Activated naive CD8-positive, alpha-beta T cell treated with anti-CD3 and anti-CD28 coated beads, Interleukin-2, amount 10 ng/mL, durations not matched to agents 7 days and 5 days (primary cell): Measurements from ENCODE around the gene ROR1. TPM values are rescaled to one million over a fixed set of nuclear protein-coding genes. Genes with fewer than 3 reads are reported as not detected.

Experiments
- ATAC-seq: fragments of 150-1000 bp; cut with Tn5 transposase; one replicate; pipeline ENCODE4 v1.10.0; 2021; ENCODE audit warnings: low read depth, moderate library complexity
- POLR2A ChIA-PET: fragments of 350-600 bp; sonication (Branson Sonifier 250); formaldehyde crosslinking; loops from one replicate; lab custom pipeline; 2021; ENCODE audit warnings: antibody characterized with exemption; lab: Charles Lee
- DNase-seq: peaks from one replicate; pipeline ENCODE4 v3.0.0; 2021
- H3K27ac Mint-ChIP-seq: one replicate; pipeline ENCODE4 v1.8.0; 2022; ENCODE audit warnings: mild to moderate bottlenecking, mixed read lengths
- H3K27me3 Mint-ChIP-seq: one replicate; pipeline ENCODE4 v1.8.0; 2022; ENCODE audit warnings: mild to moderate bottlenecking, moderate library complexity, mixed read lengths
- H3K36me3 Mint-ChIP-seq: one replicate; pipeline ENCODE4 v1.8.0; 2021; ENCODE audit warnings: mild to moderate bottlenecking, mixed read lengths
- H3K4me1 Mint-ChIP-seq: one replicate; pipeline ENCODE4 v1.8.0; 2021; ENCODE audit warnings: mixed read lengths
- H3K4me3 Mint-ChIP-seq: one replicate; pipeline ENCODE4 v1.8.0; 2022; ENCODE audit warnings: mild to moderate bottlenecking, moderate library complexity, mixed read lengths
- H3K9me3 Mint-ChIP-seq: one replicate; pipeline ENCODE4 v1.8.0; 2021; ENCODE audit warnings: mixed read lengths
- total RNA-seq, 2 experiments: library from RNA; stranded (reverse); gene quantifications; one replicate each; pipeline ENCODE4 v1.2.3, GENCODE V29; 2021

ROR1 gene
- total RNA-seq, 2 experiments from 2014 or later, result not detected

- no peaks in the 10 kb centered on the region for H3K36me3 Mint-ChIP-seq
- peaks cover 2% of the 10 kb centered on the region for H3K9me3 Mint-ChIP-seq
- no peak overlapping the region for H3K27ac Mint-ChIP-seq
- DNase-seq (no peak), ATAC-seq (no peak)
- no peak overlapping the region for H3K4me3 Mint-ChIP-seq
- POLR2A ChIA-PET, result no interaction called here
- H3K4me1 Mint-ChIP-seq, result peaks cover 12% of the 10 kb centered on the region
- H3K27me3 Mint-ChIP-seq, result peaks cover 6% of the 10 kb centered on the region
Measured at GRCh38 chr1:63747445-63747844, 26.4 kb upstream of the ROR1 start.

GRCh38 chr1:63748046-63748580, 25.7 kb upstream of the ROR1 start:
- ATAC-seq, result no peak
- POLR2A ChIA-PET, result no interaction called here

GRCh38 chr1:63748641-63749040, 25.2 kb upstream of the ROR1 start:
- ATAC-seq, result no peak
- Mint-ChIP-seq H3K9me3 (peaks cover 2% of the 10 kb centered on the region), H3K4me1 (peaks cover 10% of the 10 kb centered on the region), H3K27me3 (peaks cover 2% of the 10 kb centered on the region), H3K4me3 (no peak overlapping the region), H3K36me3 (no peaks in the 10 kb centered on the region), H3K27ac (no peak overlapping the region)
- DNase-seq, result no peak
- POLR2A ChIA-PET, result no interaction called here

More at GRCh38 chr1:63748046-63748580, 25.7 kb upstream of the ROR1 start:
- peaks cover 10% of the 10 kb centered on the region for H3K4me1 Mint-ChIP-seq
- H3K36me3 Mint-ChIP-seq, result no peaks in the 10 kb centered on the region
- no peak for DNase-seq
- peaks cover 3% of the 10 kb centered on the region for H3K27me3 Mint-ChIP-seq
- H3K27ac Mint-ChIP-seq, result no peak overlapping the region
- peaks cover 2% of the 10 kb centered on the region for H3K9me3 Mint-ChIP-seq
- H3K4me3 Mint-ChIP-seq, result no peak overlapping the region

- Mint-ChIP-seq H3K27ac (no peak overlapping the region), H3K9me3 (no peaks in the 10 kb centered on the region), H3K36me3 (no peaks in the 10 kb centered on the region), H3K27me3 (peaks cover 2% of the 10 kb centered on the region), H3K4me1 (peaks cover 7% of the 10 kb centered on the region), H3K4me3 (no peak overlapping the region)
- POLR2A ChIA-PET, result no interaction called here
- DNase-seq, result no peak
- no peak for ATAC-seq
Measured at GRCh38 chr1:63750721-63751120, 23.1 kb upstream of the ROR1 start.

- DNase-seq (no peak), ATAC-seq (no peak)
- H3K27ac Mint-ChIP-seq, result no peak overlapping the region
- POLR2A ChIA-PET, result no interaction called here
- H3K36me3 Mint-ChIP-seq, result no peaks in the 10 kb centered on the region
- peaks cover 5% of the 10 kb centered on the region for H3K27me3 Mint-ChIP-seq
- peaks cover 5% of the 10 kb centered on the region for H3K4me1 Mint-ChIP-seq
- no peak overlapping the region for H3K4me3 Mint-ChIP-seq
- H3K9me3 Mint-ChIP-seq, result no peaks in the 10 kb centered on the region
Measured at GRCh38 chr1:63752176-63752575, 21.6 kb upstream of the ROR1 start.

- no peak for DNase-seq
- Mint-ChIP-seq H3K4me1 (peaks cover 2% of the 10 kb centered on the region), H3K4me3 (no peak overlapping the region), H3K27ac (no peak overlapping the region), H3K36me3 (no peaks in the 10 kb centered on the region), H3K9me3 (no peaks in the 10 kb centered on the region), H3K27me3 (peaks cover 14% of the 10 kb centered on the region)
- POLR2A ChIA-PET, result no interaction called here
- no peak for ATAC-seq
Measured at GRCh38 chr1:63753591-63753990, 20.2 kb upstream of the ROR1 start.

GRCh38 chr1:63756839-63757238, 17.0 kb upstream of the ROR1 start:
- no peaks in the 10 kb centered on the region for H3K9me3 Mint-ChIP-seq
- peaks cover 2% of the 10 kb centered on the region for H3K4me1 Mint-ChIP-seq
- no peak overlapping the region for H3K4me3 Mint-ChIP-seq
- H3K27me3 Mint-ChIP-seq, result peaks cover 20% of the 10 kb centered on the region
- DNase-seq, result no peak
- H3K27ac Mint-ChIP-seq, result no peak overlapping the region
- POLR2A ChIA-PET, result no interaction called here
- H3K36me3 Mint-ChIP-seq, result no peaks in the 10 kb centered on the region
- no peak for ATAC-seq

- ATAC-seq, result no peak
- Mint-ChIP-seq H3K36me3 (no peaks in the 10 kb centered on the region), H3K9me3 (no peaks in the 10 kb centered on the region), H3K4me1 (peaks cover 2% of the 10 kb centered on the region), H3K4me3 (no peak overlapping the region), H3K27ac (no peak overlapping the region), H3K27me3 (peaks cover 20% of the 10 kb centered on the region)
- POLR2A ChIA-PET, result no interaction called here
- DNase-seq, result no peak
Measured at GRCh38 chr1:63757334-63757733, 16.5 kb upstream of the ROR1 start.

GRCh38 chr1:63758791-63759190, 15.0 kb upstream of the ROR1 start:
- H3K4me3 Mint-ChIP-seq, result no peak overlapping the region
- peaks cover 2% of the 10 kb centered on the region for H3K4me1 Mint-ChIP-seq
- no peaks in the 10 kb centered on the region for H3K36me3 Mint-ChIP-seq
- DNase-seq (no peak), ATAC-seq (no peak)
- POLR2A ChIA-PET, result no interaction called here
- no peak overlapping the region for H3K27ac Mint-ChIP-seq
- peaks cover 2% of the 10 kb centered on the region for H3K9me3 Mint-ChIP-seq
- peaks cover 20% of the 10 kb centered on the region for H3K27me3 Mint-ChIP-seq

- Mint-ChIP-seq H3K9me3 (peaks cover 3% of the 10 kb centered on the region), H3K36me3 (no peaks in the 10 kb centered on the region), H3K4me1 (no peaks in the 10 kb centered on the region), H3K4me3 (no peak overlapping the region), H3K27ac (no peak overlapping the region), H3K27me3 (peaks cover 27% of the 10 kb centered on the region)
- DNase-seq (no peak), ATAC-seq (no peak)
- POLR2A ChIA-PET, result no interaction called here
Measured at GRCh38 chr1:63759778-63760177, 14.0 kb upstream of the ROR1 start.

- Mint-ChIP-seq H3K4me1 (peaks cover 10% of the 10 kb centered on the region), H3K4me3 (no peak overlapping the region), H3K9me3 (no peaks in the 10 kb centered on the region), H3K27ac (no peak overlapping the region), H3K36me3 (no peaks in the 10 kb centered on the region), H3K27me3 (peaks cover 34% of the 10 kb centered on the region)
- ATAC-seq (no peak), DNase-seq (no peak)
- POLR2A ChIA-PET, result no interaction called here
Measured at GRCh38 chr1:63770381-63770780, 3.4 kb upstream of the ROR1 start.

GRCh38 chr1:63772201-63772600, 1.6 kb upstream of the ROR1 start:
- DNase-seq, result no peak
- no peaks in the 10 kb centered on the region for H3K9me3 Mint-ChIP-seq
- no peak for ATAC-seq
- H3K27ac Mint-ChIP-seq, result no peak overlapping the region
- H3K4me1 Mint-ChIP-seq, result peaks cover 10% of the 10 kb centered on the region
- H3K27me3 Mint-ChIP-seq, result peaks cover 52% of the 10 kb centered on the region
- no peak overlapping the region for H3K4me3 Mint-ChIP-seq
- no peaks in the 10 kb centered on the region for H3K36me3 Mint-ChIP-seq
- POLR2A ChIA-PET, result no interaction called here

GRCh38 chr1:63772876-63773275, 941 bp upstream of the ROR1 start:
- Mint-ChIP-seq H3K4me1 (peaks cover 10% of the 10 kb centered on the region), H3K9me3 (no peaks in the 10 kb centered on the region), H3K36me3 (no peaks in the 10 kb centered on the region), H3K27me3 (peaks cover 59% of the 10 kb centered on the region), H3K27ac (no peak overlapping the region), H3K4me3 (peak overlapping the region; percentile 84)
- ATAC-seq (no peak), DNase-seq (no peak)
- POLR2A ChIA-PET, result no interaction called here

- Mint-ChIP-seq H3K9me3 (no peaks in the 10 kb centered on the region), H3K4me1 (peaks cover 10% of the 10 kb centered on the region), H3K4me3 (peak overlapping the region; percentile 84), H3K27ac (no peak overlapping the region), H3K27me3 (peaks cover 61% of the 10 kb centered on the region), H3K36me3 (no peaks in the 10 kb centered on the region)
- ATAC-seq (no peak), DNase-seq (no peak)
- POLR2A ChIA-PET, result no interaction called here
Measured at GRCh38 chr1:63773496-63773814, 362 bp upstream of the ROR1 start.
